Measurements from ENCODE around the gene FYB1. TPM values are rescaled to one million over a fixed set of nuclear protein-coding genes. Genes with fewer than 3 reads are reported as not detected.

The FYB1 gene
- total and polyA plus RNA-seq, 2 of the 8 experiments (the other 6 are each of a cell fraction or from before 2014, with no cell fraction given) = not detected

DNA sequence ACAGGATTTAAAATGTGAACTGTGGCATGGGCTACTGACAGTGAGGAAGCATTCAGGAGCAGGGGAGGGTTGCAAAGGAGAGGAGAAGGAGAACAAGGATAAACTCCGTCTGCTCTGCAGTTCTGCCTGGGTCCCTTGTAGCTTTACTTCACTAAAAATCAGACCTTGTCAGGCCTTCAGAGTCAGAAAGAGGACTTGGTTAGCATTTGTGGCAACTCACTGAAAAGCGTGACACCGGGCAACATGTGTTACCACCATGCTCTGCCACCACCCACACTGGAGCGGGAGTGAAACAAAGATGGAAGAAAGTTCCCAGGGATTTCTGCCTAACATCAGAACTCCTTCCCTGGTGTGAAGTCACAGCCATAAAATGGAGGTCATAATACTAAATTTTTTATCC is 19.3 kb downstream of the FYB1 start:
- ChIA-PET CTCF (ENCODE audit: partially characterized antibody) (interaction anchor here (7.4 kb wide), 1 partner anchor 17 kb away, joined by 44 read pairs; the partner anchor contains the start of gene FYB1), POLR2A (ENCODE audit: partially characterized antibody) (no interaction called here)
- H3K18ac ChIP-seq (ENCODE audit: extremely low read depth, low read length) = no peak overlapping the region
- WGBS, 2 experiments (ENCODE audit: extremely low coverage in 1 of 2, insufficient coverage in 1 of 2, insufficient read length in 1 of 2, insufficient replicate concordance in 2 of 2, low coverage in 1 of 2, low lambda C conversion rate in 2 of 2, missing lambda C conversion rate in 1 of 2) = 93% methylated on average over 4 of the region's 4 CpGs; no CpG with 5 or more reads in 1 of the 2 experiments
- no peak overlapping the region for H4K8ac ChIP-seq (ENCODE audit: extremely low read depth, insufficient read depth, low read length)
- H2BK5ac ChIP-seq (ENCODE audit: low read depth, low read length) = no peak overlapping the region
- no peak for DNase-seq (ENCODE audit: low read depth in 1 of 2, low spot score in 2 of 2)
- no peak overlapping the region for H2AK5ac ChIP-seq (ENCODE audit: low read depth, low read length)
- H3K4ac ChIP-seq (replicated peaks; ENCODE audit: insufficient read length, low read depth, low read length) = no peak overlapping the region
- H2BK15ac ChIP-seq (ENCODE audit: low read length) = no peak overlapping the region
- H2BK120ac ChIP-seq (replicated peaks; ENCODE audit: low read depth, low read length) = no peak overlapping the region
- no peak overlapping the region for H3K14ac ChIP-seq (ENCODE audit: insufficient read length)
- H2BK20ac ChIP-seq (ENCODE audit: low read length) = no peak overlapping the region
- no peak overlapping the region for H3K56ac ChIP-seq (replicated peaks; ENCODE audit: insufficient read length, low read depth, low read length)
- H3K9ac ChIP-seq (replicated peaks in 1 of 4; ENCODE audit: extremely low read depth in 1 of 4, low read depth in 3 of 4, low read length in 3 of 4) = no peak overlapping the region
- H3K4me2 ChIP-seq (ENCODE audit: insufficient read depth in 1 of 2, low read depth in 2 of 2, low read length in 2 of 2) = no peak overlapping the region
- no peak overlapping the region for H3K27ac ChIP-seq (ENCODE audit: low read depth, low read length)
- H4K91ac ChIP-seq (replicated peaks; ENCODE audit: insufficient read length, low read length) = no peak overlapping the region
- no peaks in the 10 kb centered on the region for H3K27me3 ChIP-seq (replicated peaks in 1 of 4; ENCODE audit: control insufficient read depth in 3 of 4, extremely low read depth in 1 of 4, insufficient read depth in 3 of 4, low read length in 3 of 4)
- no peak overlapping the region for H2BK12ac ChIP-seq (ENCODE audit: low read depth, low read length)
- no peak overlapping the region for H3K4me3 ChIP-seq (ENCODE audit: extremely low read depth in 1 of 4, insufficient read depth in 2 of 4, low read depth in 3 of 4, low read length in 4 of 4)
- no peaks in the 10 kb centered on the region for H3K79me2 ChIP-seq (ENCODE audit: control insufficient read depth in 1 of 2, insufficient read depth in 2 of 2, low read length in 2 of 2)
- no peaks in the 10 kb centered on the region for H4K20me1 ChIP-seq (replicated peaks in 1 of 2; ENCODE audit: control insufficient read depth in 1 of 2, insufficient read depth in 2 of 2, low read length in 2 of 2)
- no peaks in the 10 kb centered on the region for H3K23me2 ChIP-seq (ENCODE audit: low read depth, low read length)
- H3K4me1 ChIP-seq (replicated peaks in 1 of 4; ENCODE audit: control insufficient read depth in 3 of 4, insufficient read depth in 4 of 4, low read length in 3 of 4) = no peaks in the 10 kb centered on the region
- H2AFZ ChIP-seq (ENCODE audit: low read length) = no peak overlapping the region
- H4K5ac ChIP-seq (ENCODE audit: insufficient read length, low read depth, low read length) = no peak overlapping the region
- TF ChIP-seq RAD21 (IDR thresholded peaks at IDR 0.05 in 1 of 2, conservative IDR thresholded peaks at IDR 0.05 in 1 of 2; ENCODE audit: low read depth in 2 of 2, low read length in 2 of 2) = no peak
- no peak for TF ChIP-seq EGR1 (IDR thresholded peaks at IDR 0.05; ENCODE audit: borderline replicate concordance, low read depth, low read length)
- TF ChIP-seq, protein P1, sequence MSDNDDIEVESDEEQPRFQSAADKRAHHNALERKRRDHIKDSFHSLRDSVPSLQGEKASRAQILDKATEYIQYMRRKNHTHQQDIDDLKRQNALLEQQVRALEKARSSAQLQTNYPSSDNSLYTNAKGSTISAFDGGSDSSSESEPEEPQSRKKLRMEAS (IDR thresholded peaks at IDR 0.05) = no peak
- TF ChIP-seq ASH2L (IDR thresholded peaks at IDR 0.05; ENCODE audit: low read length) = no peak
- no peak for TF ChIP-seq EZH2 (IDR thresholded peaks at IDR 0.05; ENCODE audit: low read depth, low read length, severe bottlenecking)
- no peak for TF ChIP-seq SAP30 (IDR thresholded peaks at IDR 0.05; ENCODE audit: insufficient read depth, insufficient replicate concordance, low read length)
- H3K23ac ChIP-seq (ENCODE audit: insufficient read length) = no peak overlapping the region
- no peaks in the 10 kb centered on the region for H3K79me1 ChIP-seq (ENCODE audit: low read depth, low read length)
- FAIRE-seq = no peak
- H3K36me3 ChIP-seq (ENCODE audit: control insufficient read depth in 2 of 4, insufficient read depth in 4 of 4, low read length in 3 of 4) = no peaks in the 10 kb centered on the region
- no peaks in the 10 kb centered on the region for H3K9me3 ChIP-seq (ENCODE audit: insufficient read depth in 2 of 2, low read depth in 1 of 2, low read length in 1 of 2)

Measured in H1 (cell line).